Panc1 (cell line): ENCODE results near the gene CAP1. TPM values are rescaled to one million over a fixed set of nuclear protein-coding genes. Genes with fewer than 3 reads are reported as not detected.

Experiments used
- ATAC-seq: fragments of 200-7000 bp; cut with Tn5 transposase; 2 replicates; pipeline ENCODE4 v1.9.1; 2020; ENCODE audit warnings: mild to moderate bottlenecking, moderate library complexity
- BruUV-seq: library from RNA; stranded (reverse); fragments of 400-500 nt; replicated peaks from 2 replicates; lab custom pipeline; 2021; lab: Mats Ljungman, UMichigan
- CTCF ChIA-PET: fragments of 300-600 bp; sonication (Branson Sonifier 250); formaldehyde crosslinking; loops from one replicate; lab custom pipeline; 2022; ENCODE audit warnings: antibody characterized with exemption; lab: Charles Lee
- POLR2A ChIA-PET: fragments of 300-600 bp; sonication (Branson Sonifier 250); formaldehyde crosslinking; loops from one replicate; lab custom pipeline; 2022; ENCODE audit warnings: antibody characterized with exemption; lab: Charles Lee
- DNase-seq: peaks from one replicate; pipeline ENCODE4 v3.0.0-alpha.2; 2010; ENCODE audit warnings: low read depth, low spot score
- H3K27ac ChIP-seq: 2 replicates; pipeline ENCODE4 v1.5.1; 2011; ENCODE audit warnings: mild to moderate bottlenecking, low read length, inconsistent platforms
- H3K27me3 ChIP-seq: fragments of 200-500 bp; sonication (Bioruptor generic); 2 replicates; pipeline ENCODE4 v1.6.0; 2014; ENCODE audit warnings: low read length, inconsistent platforms; ENCODE audit not compliant: control insufficient read depth, insufficient read depth
- H3K36me3 ChIP-seq: fragments of 200-500 bp; sonication (Bioruptor generic); 2 replicates; pipeline ENCODE4 v1.5.1; 2014; ENCODE audit warnings: inconsistent platforms, mild to moderate bottlenecking, low read length, moderate library complexity; ENCODE audit not compliant: control insufficient read depth, insufficient read depth
- H3K4me1 ChIP-seq: 2 replicates; pipeline ENCODE4 v1.5.1; 2011; ENCODE audit warnings: inconsistent platforms, mild to moderate bottlenecking, low read length, moderate library complexity; ENCODE audit not compliant: control insufficient read depth, insufficient read depth
- H3K4me3 ChIP-seq, 2 experiments: 2 replicates each; pipeline ENCODE4 v1.5.1; 2011 to 2012; ENCODE audit warnings: low read depth in 2 of 2, low read length in 2 of 2, mild to moderate bottlenecking in 2 of 2, inconsistent platforms in 1 of 2, moderate library complexity in 1 of 2
- H3K9me3 ChIP-seq: fragments of 200-500 bp; sonication (Bioruptor generic); 2 replicates; pipeline ENCODE4 v1.5.1; 2014; ENCODE audit warnings: low read depth, mild to moderate bottlenecking, inconsistent platforms, low read length, moderate library complexity; ENCODE audit not compliant: control insufficient read depth, insufficient read depth
- CTCF ChIP-seq: fragments of 450-650 bp; IDR thresholded peaks from 2 replicates; pipeline ENCODE4 v1.5.1; 2017; ENCODE audit warnings: mild to moderate bottlenecking
- POLR2AphosphoS5 ChIP-seq: IDR thresholded peaks from 2 replicates; pipeline ENCODE4 v1.6.1; 2012; ENCODE audit warnings: mild to moderate bottlenecking, low read depth, low read length, moderate library complexity
- REST ChIP-seq, 2 experiments: IDR thresholded peaks; 2 replicates each; pipeline ENCODE4 v1.6.1; 2011 to 2012; ENCODE audit warnings: low read depth in 2 of 2, control low read depth in 1 of 2, low read length in 1 of 2, mild to moderate bottlenecking in 1 of 2, moderate library complexity in 1 of 2; ENCODE audit not compliant: insufficient read depth in 1 of 2
- SIN3A ChIP-seq: IDR thresholded peaks from 2 replicates; pipeline ENCODE4 v1.6.1; 2012; ENCODE audit warnings: low read depth, mild to moderate bottlenecking, low read length, moderate library complexity, borderline replicate concordance; ENCODE audit not compliant: insufficient read depth
- TCF7L2 ChIP-seq: IDR thresholded peaks from 2 replicates; pipeline ENCODE4 v1.6.1; 2011; ENCODE audit warnings: mild to moderate bottlenecking, low read depth, low read length, inconsistent platforms
- in situ Hi-C: cut with HindIII; loops from 2 replicates; pipeline ENCODE4 v1.10.0; 2016; ENCODE audit warnings: low sequenced_read_pairs, low pct_unique_long_range_greater_than_20kb
- intact Hi-C: fragments of 100-400 bp; cut with micrococcal nuclease; formaldehyde crosslinking; loops from one replicate; pipeline ENCODE4 v1.10.0; 2022; ENCODE audit not compliant: unreplicated experiment
- total RNA-seq: library from RNA; stranded (reverse); gene quantifications from one replicate; pipeline ENCODE4 v1.2.1, GENCODE V29; 2021; ENCODE audit not compliant: unreplicated experiment

CAP1 gene
- total RNA-seq, 1 experiment from 2014 or later: 463 TPM

- TF ChIP-seq CTCF: no peak
- TF ChIP-seq REST (IDR thresholded peaks at IDR 0.05; ENCODE audit: insufficient read depth in 1 of 2, low read depth in 2 of 2, low read length in 1 of 2): no peak
- TF ChIP-seq POLR2AphosphoS5: no peak
- TF ChIP-seq SIN3A: no peak
- no peak for TF ChIP-seq TCF7L2
- POLR2A ChIA-PET: no interaction called here
- peaks cover 2% of the 10 kb centered on the region; the same call in 1 of the 2 replicates for H3K27me3 ChIP-seq
- H3K27ac ChIP-seq: no peak overlapping the region
- H3K4me1 ChIP-seq: no peaks in the 10 kb centered on the region
- ATAC-seq (no peak), DNase-seq (no peak)
- no peak overlapping the region for H3K4me3 ChIP-seq
- CTCF ChIA-PET: no interaction called here
- BruUV-seq: no TSS peak
- in situ Hi-C loops: no loop called here
- peaks cover 4% of the 10 kb centered on the region; the same call in 1 of the 2 replicates for H3K9me3 ChIP-seq
- no peaks in the 10 kb centered on the region for H3K36me3 ChIP-seq
- intact Hi-C loops: no loop called here
These were observed 64.5 kb downstream of the CAP1 start for GRCh38 chr1:40105028-40105427.

- peaks cover 2% of the 10 kb centered on the region; the same call in 1 of the 2 replicates for H3K27me3 ChIP-seq
- no TSS peak for BruUV-seq
- intact Hi-C loops (no loop called here), in situ Hi-C loops (no loop called here)
- DNase-seq: no peak
- H3K27ac ChIP-seq: no peak overlapping the region
- H3K4me3 ChIP-seq: no peak overlapping the region
- H3K9me3 ChIP-seq: peaks cover 4% of the 10 kb centered on the region; the same call in 1 of the 2 replicates
- POLR2A ChIA-PET: no interaction called here
- H3K36me3 ChIP-seq: no peaks in the 10 kb centered on the region
- no peaks in the 10 kb centered on the region for H3K4me1 ChIP-seq
- ATAC-seq: no peak
- CTCF ChIA-PET: interaction anchor here (0.6 kb wide), 1 partner anchor 18 kb away, joined by 3 read pairs; no protein-coding TSS in a partner anchor
- no peak for TF ChIP-seq CTCF
- no peak for TF ChIP-seq SIN3A
- no peak for TF ChIP-seq POLR2AphosphoS5
- TF ChIP-seq TCF7L2: no peak
- no peak for TF ChIP-seq REST (IDR thresholded peaks at IDR 0.05; ENCODE audit: insufficient read depth in 1 of 2, low read depth in 2 of 2, low read length in 1 of 2)
These were observed 66.9 kb downstream of the CAP1 start for GRCh38 chr1:40107290-40107959.
